NCI-H2029 treated with DMSO at 0.1 percent for 48 hours (cell line): ENCODE results near the gene EPGN.

ENCODE experiments used
- DNase-seq: peaks from one replicate; lab custom pipeline; 2025; lab: John Stamatoyannopoulos, UW

The EPGN gene

GRCh38 chr4:74308215-74308614, at the start of gene EPGN:
Gene EPGN (plus strand): TSS chr4:74308470. CDS start chr4:74308534, 64 bp downstream.
- DNase-seq = no peak

GRCh38 chr4:74258963-74259362, 49.3 kb upstream of the EPGN start:
- no peak for DNase-seq

- DNase-seq = no peak
Measured at GRCh38 chr4:74260036-74260435, 48.2 kb upstream of the EPGN start.

- no peak for DNase-seq
Measured at GRCh38 chr4:74262522-74262921, 45.7 kb upstream of the EPGN start.

GRCh38 chr4:74263551-74263950, 44.7 kb upstream of the EPGN start:
- DNase-seq = no peak

GRCh38 chr4:74266081-74266480, 42.2 kb upstream of the EPGN start:
- no peak for DNase-seq

- DNase-seq = no peak
Measured at GRCh38 chr4:74267998-74268606, 40.2 kb upstream of the EPGN start.

GRCh38 chr4:74268643-74269042, 39.6 kb upstream of the EPGN start:
- no peak for DNase-seq

- DNase-seq = no peak
Measured at GRCh38 chr4:74278490-74278889, 29.8 kb upstream of the EPGN start.

- DNase-seq = no peak
Measured at GRCh38 chr4:74279716-74280115, 28.6 kb upstream of the EPGN start.

GRCh38 chr4:74282926-74283325, 25.3 kb upstream of the EPGN start:
- no peak for DNase-seq

- DNase-seq = no peak
Measured at GRCh38 chr4:74283614-74284013, 24.7 kb upstream of the EPGN start.

GRCh38 chr4:74284053-74284452, 24.2 kb upstream of the EPGN start:
- no peak for DNase-seq

- no peak for DNase-seq
Measured at GRCh38 chr4:74287164-74287563, 21.1 kb upstream of the EPGN start.

GRCh38 chr4:74287791-74288190, 20.5 kb upstream of the EPGN start:
- no peak for DNase-seq

- no peak for DNase-seq
Measured at GRCh38 chr4:74291471-74291870, 16.8 kb upstream of the EPGN start.

- no peak for DNase-seq
Measured at GRCh38 chr4:74292111-74292870, 16.0 kb upstream of the EPGN start.

- peak; percentile 48 for DNase-seq
Measured at GRCh38 chr4:74293558-74293957, 14.7 kb upstream of the EPGN start.

- no peak for DNase-seq
Measured at GRCh38 chr4:74294681-74295080, 13.6 kb upstream of the EPGN start.

GRCh38 chr4:74297539-74297938, 10.7 kb upstream of the EPGN start:
- no peak for DNase-seq

- no peak for DNase-seq
Measured at GRCh38 chr4:74304095-74304625, 4.1 kb upstream of the EPGN start.

- no peak for DNase-seq
Measured at GRCh38 chr4:74305000-74305399, 3.3 kb upstream of the EPGN start.

- DNase-seq = no peak
Measured at GRCh38 chr4:74307170-74307569, 1.1 kb upstream of the EPGN start.

- DNase-seq = no peak
Measured at GRCh38 chr4:74309223-74309622, 953 bp downstream of the EPGN start.
